Colonic mucosa (tissue), 4 donors: ENCODE results near the gene CLHC1. TPM values are rescaled to one million over a fixed set of nuclear protein-coding genes. Genes with fewer than 3 reads are reported as not detected.

Experiments used
- DNase-seq: peaks from one replicate; pipeline ENCODE4 v3.0.0-alpha.2; 2020
- H3K27ac ChIP-seq: fragments of 200-600 bp; one replicate; pipeline ENCODE4 v1.8.0; 2021
- H3K27me3 ChIP-seq: fragments of 200-600 bp; one replicate; pipeline ENCODE4 v1.8.0; 2021
- H3K36me3 ChIP-seq: fragments of 200-600 bp; one replicate; pipeline ENCODE4 v1.8.0; 2021
- H3K4me1 ChIP-seq: fragments of 200-600 bp; one replicate; pipeline ENCODE4 v1.8.0; 2021; ENCODE audit warnings: mild to moderate bottlenecking
- H3K4me3 ChIP-seq: fragments of 200-600 bp; one replicate; pipeline ENCODE4 v1.8.0; 2021
- H3K9ac ChIP-seq, 2 donors: one replicate each; pipeline ENCODE4 v1.7.0; 2013; ENCODE audit warnings: control low read depth in 2 of 2, low read depth in 2 of 2, low read length in 2 of 2
- H3K9me3 ChIP-seq: fragments of 200-600 bp; one replicate; pipeline ENCODE4 v1.8.0; 2021
- intact Hi-C: fragments of 100-400 bp; cut with DNase I; formaldehyde crosslinking; loops from one replicate; pipeline ENCODE4 v1.14.1; 2022
- total RNA-seq, 2 donors: library from RNA; stranded (reverse); fragmentation: NEBNext Ultra II Directional in 1 of 2; extraction: Animal tissue kit (Norgen Biotek cat#: 25700) in 1 of 2; gene quantifications; one replicate each; pipeline ENCODE4 v1.2.1, GENCODE V29; 2021
- TF ChIP-seq, protein P1 (sequence below): fragments of 200-600 bp; IDR thresholded peaks from one replicate; pipeline ENCODE4 v1.8.0; 2022; ENCODE audit warnings: antibody characterized with exemption, mild to moderate bottlenecking
- donor health status: healthy.
- donor health status: DM: no; HTN: no; CAD: no.
- donor health status: DM: no; HTN: no; CAD: no.

CLHC1 gene
- total RNA-seq, 2 donors from 2014 or later = 8.1 to 8.9 TPM

DNA sequence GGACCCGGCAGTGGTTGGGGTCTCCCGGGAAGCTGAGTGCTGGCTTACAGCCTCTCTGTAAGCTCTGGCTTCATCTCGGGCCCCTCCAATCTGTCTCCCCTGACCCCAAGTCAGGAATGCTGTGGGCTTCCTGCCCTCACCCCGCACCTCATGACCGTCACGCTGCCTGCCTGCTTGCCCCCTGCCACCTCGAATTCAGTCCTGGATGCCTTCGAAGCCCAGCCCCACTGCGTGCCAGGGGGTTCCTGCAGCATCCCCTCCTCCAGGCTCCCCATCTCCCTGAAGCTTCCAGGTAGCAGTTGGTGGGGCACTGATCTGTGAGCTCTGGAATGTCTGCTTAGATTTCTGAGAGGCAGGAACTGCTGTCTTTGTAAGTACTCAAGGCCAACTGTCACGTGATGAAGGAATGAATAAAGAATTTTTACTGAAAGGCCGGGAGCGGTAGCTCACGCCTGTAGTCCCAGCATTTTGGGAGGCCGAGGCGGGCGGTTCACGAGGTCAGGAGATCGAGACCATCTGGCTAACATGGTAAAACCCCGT is 6.5 kb downstream of the CLHC1 start:
- Histone ChIP-seq H3K4me3 (no peak overlapping the region), H3K9me3 (no peaks in the 10 kb centered on the region), H3K36me3 (no peaks in the 10 kb centered on the region), H3K4me1 (no peaks in the 10 kb centered on the region), H3K27me3 (no peaks in the 10 kb centered on the region), H3K27ac (no peak overlapping the region), H3K9ac (no peak overlapping the region)
- no peak for DNase-seq
- TF ChIP-seq, protein P1, sequence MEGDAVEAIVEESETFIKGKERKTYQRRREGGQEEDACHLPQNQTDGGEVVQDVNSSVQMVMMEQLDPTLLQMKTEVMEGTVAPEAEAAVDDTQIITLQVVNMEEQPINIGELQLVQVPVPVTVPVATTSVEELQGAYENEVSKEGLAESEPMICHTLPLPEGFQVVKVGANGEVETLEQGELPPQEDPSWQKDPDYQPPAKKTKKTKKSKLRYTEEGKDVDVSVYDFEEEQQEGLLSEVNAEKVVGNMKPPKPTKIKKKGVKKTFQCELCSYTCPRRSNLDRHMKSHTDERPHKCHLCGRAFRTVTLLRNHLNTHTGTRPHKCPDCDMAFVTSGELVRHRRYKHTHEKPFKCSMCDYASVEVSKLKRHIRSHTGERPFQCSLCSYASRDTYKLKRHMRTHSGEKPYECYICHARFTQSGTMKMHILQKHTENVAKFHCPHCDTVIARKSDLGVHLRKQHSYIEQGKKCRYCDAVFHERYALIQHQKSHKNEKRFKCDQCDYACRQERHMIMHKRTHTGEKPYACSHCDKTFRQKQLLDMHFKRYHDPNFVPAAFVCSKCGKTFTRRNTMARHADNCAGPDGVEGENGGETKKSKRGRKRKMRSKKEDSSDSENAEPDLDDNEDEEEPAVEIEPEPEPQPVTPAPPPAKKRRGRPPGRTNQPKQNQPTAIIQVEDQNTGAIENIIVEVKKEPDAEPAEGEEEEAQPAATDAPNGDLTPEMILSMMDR = no peak
- intact Hi-C loops = no loop called here

GRCh38 chr2:55224761-55225261 is 7.3 kb downstream of the CLHC1 start:
- no peak overlapping the region for H3K4me3 ChIP-seq
- no peak for DNase-seq
- H3K27me3 ChIP-seq = no peaks in the 10 kb centered on the region
- intact Hi-C loops = no loop called here
- no peaks in the 10 kb centered on the region for H3K9me3 ChIP-seq
- H3K36me3 ChIP-seq = no peaks in the 10 kb centered on the region
- H3K4me1 ChIP-seq = no peaks in the 10 kb centered on the region
- no peak overlapping the region for H3K9ac ChIP-seq
- TF ChIP-seq, protein P1 = no peak
- H3K27ac ChIP-seq = no peak overlapping the region

GRCh38 chr2:55223958-55224760 is 7.9 kb downstream of the CLHC1 start:
- TF ChIP-seq, protein P1 = no peak
- DNase-seq = no peak

GRCh38 chr2:55213822-55214221 is 18.3 kb downstream of the CLHC1 start:
- Histone ChIP-seq H3K36me3 (no peaks in the 10 kb centered on the region), H3K4me3 (no peak overlapping the region), H3K27me3 (no peaks in the 10 kb centered on the region), H3K9me3 (no peaks in the 10 kb centered on the region), H3K9ac (no peak overlapping the region), H3K27ac (no peak overlapping the region), H3K4me1 (no peaks in the 10 kb centered on the region)
- DNase-seq = no peak
- TF ChIP-seq, protein P1 = no peak
- intact Hi-C loops = no loop called here

More at GRCh38 chr2:55223958-55224760, 7.9 kb downstream of the CLHC1 start:
- no peaks in the 10 kb centered on the region for H3K4me1 ChIP-seq
- no peaks in the 10 kb centered on the region for H3K9me3 ChIP-seq
- H3K27ac ChIP-seq = peak overlapping the region; percentile 82
- no peaks in the 10 kb centered on the region for H3K27me3 ChIP-seq
- peak overlapping the region; percentile 72 for H3K4me3 ChIP-seq
- H3K9ac ChIP-seq = no peak overlapping the region
- H3K36me3 ChIP-seq = no peaks in the 10 kb centered on the region
- intact Hi-C loops = no loop called here

GRCh38 chr2:55204950-55205349 is 27.1 kb downstream of the CLHC1 start:
- Histone ChIP-seq H3K4me1 (no peaks in the 10 kb centered on the region), H3K9me3 (no peaks in the 10 kb centered on the region), H3K9ac (no peak overlapping the region), H3K36me3 (no peaks in the 10 kb centered on the region), H3K4me3 (no peak overlapping the region), H3K27ac (no peak overlapping the region), H3K27me3 (no peaks in the 10 kb centered on the region)
- no peak for DNase-seq
- intact Hi-C loops = no loop called here
- TF ChIP-seq, protein P1 = no peak
